SK-N-MC (cell line): ENCODE results near the gene MYO18B.

Experiments used
- EZH2 ChIP-seq: fragments of 200-600 bp; sonication (generic); IDR thresholded peaks from one replicate; pipeline ENCODE4 v1.6.1; 2017; ENCODE audit warnings: antibody characterized with exemption
- POLR2AphosphoS5 ChIP-seq: IDR thresholded peaks from 2 replicates; pipeline ENCODE4 v1.6.1; 2012; ENCODE audit warnings: mild to moderate bottlenecking, low read depth, low read length, borderline replicate concordance

- TF ChIP-seq EZH2, result no peak
- TF ChIP-seq POLR2AphosphoS5, result no peak
Observed at GRCh38 chr22:25843660-25844405, 101.8 kb downstream of the MYO18B start.
